ENCODE results near the gene MFSD11.
"Not testable (repeated sequence)": the region's sequence is repeated elsewhere in the genome, so short reads cannot be mapped to it uniquely, and the experiment has no call there.

The MFSD11 gene

GRCh38 chr17:76727745-76728456, 10.0 kb upstream of the MFSD11 start:
- DNase-seq = no peak

DNA sequence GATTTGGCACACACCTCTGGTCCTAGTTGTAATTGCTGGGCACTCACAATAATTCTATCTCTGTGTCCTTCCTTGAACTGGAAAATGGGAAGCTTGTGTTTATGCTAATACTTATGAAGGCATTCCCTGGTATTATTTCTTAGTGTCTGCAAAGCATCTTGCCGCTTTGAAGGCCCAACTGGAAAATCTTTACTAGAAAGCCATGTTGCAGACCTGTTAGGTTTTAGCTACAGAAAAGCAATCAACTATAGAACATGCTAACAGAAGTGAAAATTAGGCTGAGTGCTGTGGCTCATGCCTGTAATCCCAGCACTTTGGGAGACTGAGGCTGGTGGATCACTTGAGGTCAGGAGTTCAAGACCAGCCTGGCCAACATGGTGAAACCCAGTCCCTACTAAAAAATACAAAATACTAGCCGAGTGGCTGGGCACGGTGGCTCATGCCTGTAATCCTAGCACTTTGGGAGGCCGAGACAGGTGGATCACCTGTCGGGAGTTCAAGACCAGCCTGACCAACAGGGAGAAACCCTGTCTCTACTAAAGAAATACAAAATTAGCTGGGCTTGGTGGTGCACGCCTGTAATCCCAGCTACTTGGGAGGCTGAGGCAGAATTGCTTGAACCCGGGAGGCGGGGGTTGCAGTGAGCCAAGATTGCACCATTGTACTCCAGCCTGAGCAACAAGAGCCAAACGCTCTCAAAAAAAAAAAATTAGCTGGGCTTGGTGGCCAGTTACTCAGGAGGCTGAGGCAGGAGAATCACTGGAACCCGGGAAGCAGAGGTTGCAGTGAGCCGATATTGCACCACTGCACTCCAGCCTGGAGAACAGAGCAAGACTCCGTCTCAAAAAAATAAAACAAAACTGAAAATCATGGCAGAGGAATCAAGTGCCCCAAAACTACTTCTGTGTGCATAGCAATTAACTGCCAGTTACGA, 5.9 kb upstream of the MFSD11 start:
- DNase-seq = not testable (repeated sequence)

DNA sequence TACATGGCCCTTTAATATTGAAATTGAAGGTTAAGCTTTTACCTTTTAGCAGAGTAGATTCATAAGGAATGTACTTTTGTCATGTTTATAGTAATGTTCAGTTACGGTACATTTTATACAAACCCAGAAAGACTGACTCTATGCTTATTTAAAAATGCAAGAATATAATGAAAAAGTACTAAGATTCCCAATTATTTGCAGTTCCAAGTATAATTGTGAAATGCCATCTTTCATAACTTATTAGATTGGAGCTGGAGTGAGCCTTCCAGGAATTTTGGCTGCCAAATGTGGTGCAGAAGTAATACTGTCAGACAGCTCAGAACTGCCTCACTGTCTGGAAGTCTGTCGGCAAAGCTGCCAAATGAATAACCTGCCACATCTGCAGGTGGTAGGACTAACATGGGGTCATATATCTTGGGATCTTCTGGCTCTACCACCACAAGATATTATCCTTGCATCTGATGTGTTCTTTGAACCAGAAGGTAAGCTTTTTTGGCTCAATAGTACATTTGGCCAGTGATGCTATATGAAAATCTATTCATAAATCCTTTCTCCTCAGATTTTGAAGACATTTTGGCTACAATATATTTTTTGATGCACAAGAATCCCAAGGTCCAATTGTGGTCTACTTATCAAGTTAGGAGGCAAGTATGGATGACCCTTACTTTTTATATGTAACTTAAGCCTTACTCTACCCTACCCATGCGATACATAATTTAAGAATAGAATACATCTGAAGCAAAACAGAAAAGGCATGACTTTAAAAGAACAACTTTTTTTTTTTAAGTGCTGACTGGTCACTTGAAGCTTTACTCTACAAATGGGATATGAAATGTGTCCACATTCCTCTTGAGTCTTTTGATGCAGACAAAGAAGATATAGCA, 4.9 kb upstream of the MFSD11 start:
- DNase-seq = no peak

GRCh38 chr17:76733618-76733957, 4.3 kb upstream of the MFSD11 start:
- no peak for DNase-seq

DNA sequence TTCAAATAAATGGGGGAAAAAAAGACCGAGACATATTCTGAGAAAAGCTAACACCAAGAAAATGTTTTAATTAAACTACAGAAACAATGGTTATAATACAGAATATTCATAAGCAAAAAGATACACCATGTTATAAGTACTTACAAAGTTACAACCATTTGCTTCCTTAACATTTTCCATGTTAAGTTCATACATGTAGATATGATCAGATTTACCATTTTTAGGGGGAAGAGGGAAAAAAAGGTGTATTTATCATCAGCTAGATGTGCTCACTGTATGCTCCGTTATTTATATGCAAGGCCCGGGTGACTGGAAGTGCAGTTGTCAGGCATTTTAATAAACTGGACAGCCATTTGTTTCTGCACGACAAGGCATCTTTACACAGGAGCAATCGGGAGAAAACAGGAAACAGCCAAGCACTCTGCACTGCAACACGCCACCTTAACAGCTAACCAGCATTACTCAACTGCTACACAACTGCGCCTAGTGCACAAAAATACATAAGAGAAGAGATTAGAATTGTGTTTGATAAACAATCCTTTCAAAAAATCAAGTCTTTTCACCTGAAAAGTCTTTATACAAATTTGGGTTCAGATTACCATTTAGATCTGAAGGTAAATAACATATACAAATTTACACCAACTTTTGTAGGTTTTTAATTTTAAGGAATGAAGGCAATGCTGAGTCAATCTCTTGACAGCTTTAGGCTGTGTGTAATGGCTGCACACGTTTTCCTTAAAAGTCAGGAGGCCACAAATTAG, 3.7 kb upstream of the MFSD11 start:
- DNase-seq = no peak

GRCh38 chr17:76735006-76735405, 2.9 kb upstream of the MFSD11 start:
- DNase-seq = no peak

DNA sequence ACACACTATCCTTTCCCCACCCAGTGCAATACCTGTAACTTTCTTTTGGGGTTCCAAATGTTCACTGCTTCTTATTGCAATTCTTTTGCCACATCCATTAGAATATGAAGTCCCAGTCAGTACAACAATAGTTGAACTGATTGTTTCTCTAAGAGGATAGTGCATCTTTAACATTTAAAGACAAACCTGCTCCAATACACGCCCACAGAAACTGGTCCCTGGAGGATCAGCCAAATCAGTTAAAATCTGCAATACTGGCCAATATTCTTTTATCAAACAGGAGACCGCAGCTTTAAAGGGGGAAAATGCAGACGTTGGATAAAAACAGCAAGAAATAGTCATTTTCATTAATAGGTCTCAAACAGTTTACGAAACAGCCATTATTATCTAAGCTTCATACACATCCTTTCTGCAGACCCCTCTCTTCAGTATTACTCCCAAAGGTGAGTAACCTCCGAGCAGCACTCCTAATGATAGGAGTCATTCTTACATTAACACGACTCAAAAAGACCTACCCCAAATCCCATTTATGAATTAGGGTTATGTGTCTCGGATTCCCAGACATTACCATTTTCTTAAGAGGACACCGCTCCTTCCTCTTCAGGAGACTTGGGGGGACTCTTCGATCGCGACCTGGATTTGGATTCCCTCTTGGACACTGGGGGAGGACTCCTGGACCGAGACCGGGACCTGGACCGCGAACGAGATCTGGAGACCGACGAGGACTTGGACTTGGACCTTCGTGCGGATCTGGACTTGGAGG, 2.2 kb upstream of the MFSD11 start:
- no peak for DNase-seq

DNA sequence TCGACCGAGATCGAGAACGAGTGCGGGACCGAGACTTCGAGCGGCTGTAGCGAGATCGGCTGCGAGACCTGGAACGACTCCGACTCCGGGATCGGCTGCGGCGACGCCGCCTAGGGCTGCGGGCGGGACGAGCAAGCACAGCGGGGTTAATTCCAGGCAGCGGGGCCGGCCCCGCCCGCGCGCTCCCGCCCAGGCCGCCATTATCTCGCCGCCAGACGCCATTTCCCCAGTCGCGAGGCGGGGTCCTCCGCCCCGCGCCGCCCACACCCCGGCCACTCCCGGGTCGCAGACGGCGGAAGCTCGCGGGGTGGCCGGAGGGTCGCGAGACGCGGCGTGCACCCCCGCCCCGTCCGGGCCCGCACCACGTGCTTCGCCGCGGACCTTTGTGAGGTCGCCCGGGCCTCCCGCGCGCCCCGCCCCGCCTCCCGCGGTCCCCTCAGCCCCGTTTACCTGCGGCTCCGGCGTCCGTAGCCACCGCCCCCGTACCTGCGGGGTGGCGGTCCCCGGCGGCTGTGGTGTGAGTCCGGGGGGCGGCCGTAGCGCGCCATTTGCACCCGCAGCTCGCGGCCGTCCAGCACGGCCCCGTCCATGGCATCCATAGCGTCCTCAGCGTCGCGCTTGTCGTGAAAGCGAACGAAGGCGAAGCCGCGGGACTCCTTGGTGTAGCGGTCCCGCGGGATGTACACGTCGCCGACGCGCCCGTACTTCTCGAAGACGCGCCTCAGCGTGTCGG, 1.4 kb upstream of the MFSD11 start:
- peak; percentile 46 for DNase-seq

- peak; percentile 95 for DNase-seq
Observed at GRCh38 chr17:76737082-76737675, 740 bp upstream of the MFSD11 start, which contains the start of gene SRSF2. SRSF2 (minus strand) TSS chr17:76737331; CDS start chr17:76737160, 171 bp downstream.

DNA sequence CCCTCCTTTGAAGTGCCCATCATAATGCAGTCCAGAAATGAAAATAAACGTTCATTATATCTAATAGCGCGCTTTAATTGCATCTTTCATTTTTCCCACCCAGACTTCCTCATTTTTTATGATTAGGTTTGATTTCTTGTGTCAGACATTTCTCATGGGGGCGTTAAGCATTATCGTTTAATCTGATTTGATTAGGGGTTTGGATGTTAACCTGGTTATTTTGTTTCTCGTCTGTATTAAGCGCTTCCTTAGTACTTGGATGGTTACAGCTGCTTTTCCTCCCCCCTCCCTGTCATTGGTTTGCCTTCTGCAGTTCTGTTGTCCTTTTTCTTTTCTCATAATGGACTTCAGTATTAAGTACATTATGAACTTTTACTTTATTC, 540 bp downstream of the MFSD11 start:
- no peak for DNase-seq

- DNase-seq = not testable (repeated sequence)
Observed at GRCh38 chr17:76739568-76740115, 1.7 kb downstream of the MFSD11 start.

DNA sequence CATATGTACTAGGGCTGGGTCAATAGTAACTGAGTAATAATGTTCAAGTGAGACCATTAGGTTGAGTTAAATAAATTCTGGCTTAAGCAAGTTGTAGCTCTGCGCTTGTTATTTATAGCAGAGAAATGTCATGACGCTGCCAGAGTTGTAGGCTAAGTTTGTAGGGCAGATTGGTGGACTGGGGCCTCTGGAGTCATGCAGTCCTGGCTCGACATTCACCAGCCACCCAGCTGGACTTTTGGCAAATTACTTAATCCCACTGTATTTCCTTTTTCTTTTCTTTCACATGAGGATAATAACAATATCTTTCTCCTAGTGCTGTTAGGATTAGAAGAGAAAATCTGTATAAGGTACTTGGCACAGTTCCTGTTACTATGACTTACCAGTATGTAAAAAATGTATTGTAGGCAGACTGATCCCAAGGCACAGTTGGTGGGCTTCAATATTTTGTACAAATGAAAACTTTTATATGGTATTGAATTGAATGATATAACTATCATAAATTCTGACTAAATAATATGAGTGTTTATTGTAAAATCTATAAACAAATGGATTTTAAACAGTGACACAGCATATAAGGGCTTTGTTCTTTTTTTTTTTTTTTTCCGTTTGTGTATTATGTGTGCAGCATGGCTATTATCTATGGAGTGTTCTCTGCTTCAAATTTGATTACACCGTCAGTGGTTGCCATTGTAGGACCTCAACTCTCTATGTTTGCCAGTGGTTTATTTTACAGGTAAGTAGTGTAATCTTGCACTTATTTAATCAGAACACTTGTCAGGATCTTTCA, 2.6 kb downstream of the MFSD11 start:
- no peak for DNase-seq

DNA sequence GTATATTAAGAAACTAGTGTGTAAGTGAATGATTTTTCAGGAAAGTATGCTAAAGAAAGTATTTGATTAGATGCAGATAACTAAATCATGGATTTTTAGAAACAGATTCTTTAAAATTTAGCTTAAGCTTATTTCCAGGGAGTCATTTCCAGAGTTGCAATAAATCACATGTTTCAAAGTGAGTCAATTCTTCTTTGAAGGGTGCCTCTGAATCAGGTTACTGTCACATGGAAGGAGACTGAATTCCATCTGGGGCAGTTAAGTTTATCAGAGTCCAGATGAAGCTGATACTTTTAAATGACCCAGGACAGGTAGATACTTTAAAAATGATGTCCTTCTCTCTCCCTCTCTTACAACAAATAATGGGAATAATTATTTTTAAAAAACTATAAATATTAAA, 5.0 kb downstream of the MFSD11 start:
- DNase-seq = no peak

DNA sequence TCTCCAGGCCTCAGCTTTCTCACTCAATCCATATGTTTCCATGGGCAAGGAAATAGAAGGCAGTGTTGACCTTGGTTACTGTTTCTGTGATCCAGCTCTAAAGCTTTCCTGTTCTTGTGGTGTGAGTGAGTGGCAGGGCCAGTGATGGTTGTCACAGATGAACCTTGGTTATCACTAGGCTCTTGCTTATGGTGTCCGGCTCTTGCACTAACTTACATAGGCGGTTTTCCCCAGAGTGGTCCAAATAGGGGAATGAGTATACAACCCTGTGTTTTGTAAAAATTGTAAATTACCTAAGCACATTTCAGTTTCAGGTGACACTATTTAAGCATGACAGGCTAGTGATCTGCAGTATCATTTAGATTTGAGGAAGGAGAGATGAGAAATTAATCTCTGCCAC, 6.8 kb downstream of the MFSD11 start:
- no peak for DNase-seq

DNA sequence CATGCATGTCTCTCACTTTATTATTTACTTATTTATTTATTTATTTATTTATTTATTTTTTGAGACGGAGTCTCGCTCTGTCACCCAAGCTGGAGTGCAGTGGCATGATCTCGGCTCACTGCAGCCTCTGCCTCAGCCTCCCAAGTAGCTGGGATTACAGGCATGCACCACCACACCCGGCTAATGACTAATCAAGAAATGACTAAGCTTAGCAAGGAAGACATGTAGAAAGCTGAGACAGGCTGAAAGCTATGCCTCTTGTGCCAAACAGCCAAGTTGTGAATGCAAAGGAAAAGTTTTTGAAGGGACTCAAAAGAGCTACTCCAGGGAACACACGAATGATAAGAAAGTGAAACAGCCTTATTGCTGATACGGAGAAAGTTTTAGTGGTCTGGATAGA, 7.9 kb downstream of the MFSD11 start:
- not testable (repeated sequence) for DNase-seq

DNA sequence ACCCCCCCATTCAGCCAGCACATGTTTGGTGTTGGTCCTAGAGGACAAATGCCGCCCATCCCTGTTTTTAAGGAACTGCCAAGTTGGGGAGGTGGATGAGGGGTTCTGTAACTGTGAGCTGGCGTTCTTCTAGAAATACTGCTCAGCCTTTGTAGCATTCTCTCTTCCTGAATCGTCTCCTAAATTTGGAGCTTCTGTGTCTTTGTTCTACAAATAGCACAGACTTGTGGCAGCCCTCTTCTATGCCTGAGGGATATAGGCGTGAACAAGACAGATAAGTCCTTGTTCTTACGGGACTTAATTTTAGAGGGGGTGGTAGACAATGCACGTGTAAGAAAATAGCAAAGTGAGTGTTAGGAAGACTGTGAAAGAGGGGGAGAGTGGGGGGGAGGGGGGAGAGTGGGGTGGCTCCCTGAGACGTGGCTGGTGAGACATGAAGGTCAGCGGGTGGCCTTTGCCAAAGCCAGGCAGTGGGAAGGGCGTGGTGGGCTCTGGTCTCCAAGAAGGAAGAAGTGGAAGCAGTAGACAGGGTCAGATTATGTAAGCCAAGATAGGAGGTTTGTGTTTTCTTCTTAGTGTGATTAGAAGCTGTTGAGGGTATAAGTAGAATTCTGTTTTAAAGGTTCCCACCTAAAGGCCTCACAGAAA, 9.9 kb downstream of the MFSD11 start:
- DNase-seq = no peak

GRCh38 chr17:76748657-76749056, 10.7 kb downstream of the MFSD11 start:
- no peak for DNase-seq

- no peak for DNase-seq
Observed at GRCh38 chr17:76751416-76751993, 13.6 kb downstream of the MFSD11 start.

Data from NCI-H1105 treated with DMSO at 0.1 percent for 48 hours (cell line).